H54 (cell line): Measurements from ENCODE around the gene ATP8A2.
"Not testable (repeated sequence)": the region's sequence is repeated elsewhere in the genome, so short reads cannot be mapped to it uniquely, and the experiment has no call there.

Experiments used
- DNase-seq: peaks from one replicate; pipeline ENCODE4 v3.0.0; 2011; ENCODE audit warnings: low spot score, mixed read lengths; ENCODE audit not compliant: insufficient read length
- FAIRE-seq: peaks from 3 replicates; lab custom pipeline; 2011; peaks lifted over from hg19 to GRCh38; lab: Jason Lieb, UNC
- POLR2A ChIP-seq: IDR thresholded peaks from 2 replicates; pipeline ENCODE4 v1.6.1; 2011; ENCODE audit warnings: low read depth, mild to moderate bottlenecking, low read length

ATP8A2 gene

DNA sequence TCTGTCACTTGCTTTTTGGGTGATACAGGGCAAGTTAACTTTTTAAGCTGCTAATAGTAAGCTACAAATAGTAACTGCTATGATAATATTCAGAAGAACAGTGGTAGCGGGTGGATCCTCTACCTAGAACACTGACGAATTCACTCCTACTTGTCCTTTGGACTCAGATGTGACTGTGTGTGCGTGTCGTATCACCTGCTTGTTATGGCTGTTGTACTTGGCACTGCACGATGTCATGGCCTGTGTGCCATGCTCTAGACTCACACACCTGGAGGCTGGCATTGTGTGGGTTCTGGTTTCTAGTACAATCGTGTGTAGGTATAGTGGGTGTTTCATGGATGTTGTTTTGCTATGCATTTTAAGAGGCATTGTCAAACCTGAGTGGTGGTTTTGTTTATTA, 130.8 kb downstream of the ATP8A2 start:
- FAIRE-seq = no peak
- no peak for DNase-seq
- no peak for TF ChIP-seq POLR2A

DNA sequence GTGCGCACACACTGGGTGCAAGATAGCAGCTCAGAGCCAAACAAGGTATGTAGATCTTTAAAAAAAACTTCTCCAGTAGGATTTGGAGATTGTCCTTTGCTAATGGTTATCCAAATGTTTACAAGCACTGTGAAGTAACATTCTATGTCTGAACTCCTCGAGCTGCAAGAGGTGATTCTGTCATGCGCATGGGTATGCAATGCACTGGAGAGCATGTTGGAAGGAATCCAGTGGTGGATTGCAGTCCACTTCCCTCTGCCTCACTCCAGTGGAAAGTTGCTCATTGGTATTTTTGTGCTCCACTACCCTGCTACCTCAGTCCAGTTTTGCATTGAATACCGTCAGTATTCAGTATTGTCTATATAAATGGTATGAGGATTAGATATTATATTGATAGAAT, 132.1 kb downstream of the ATP8A2 start:
- FAIRE-seq (no peak), DNase-seq (no peak)
- no peak for TF ChIP-seq POLR2A

DNA sequence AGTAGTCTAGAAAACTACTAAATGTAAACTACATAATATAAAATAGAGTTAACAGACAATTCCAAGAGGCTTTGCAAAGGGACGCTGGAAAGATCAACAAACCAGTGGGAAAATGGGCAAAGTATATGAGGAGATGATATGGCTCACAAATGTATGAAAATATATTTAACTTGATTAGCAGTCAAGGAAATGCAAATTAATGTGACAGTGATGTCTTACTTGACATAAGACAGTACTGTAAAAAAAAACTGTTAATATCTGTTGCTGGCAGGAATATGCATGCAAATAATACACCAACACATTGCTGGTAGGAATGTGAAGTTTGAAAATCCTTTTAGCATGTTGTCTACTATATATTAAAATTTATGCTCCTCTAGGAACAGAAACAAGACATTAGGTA, 136.1 kb downstream of the ATP8A2 start:
- no peak for TF ChIP-seq POLR2A
- DNase-seq = no peak
- no peak for FAIRE-seq

DNA sequence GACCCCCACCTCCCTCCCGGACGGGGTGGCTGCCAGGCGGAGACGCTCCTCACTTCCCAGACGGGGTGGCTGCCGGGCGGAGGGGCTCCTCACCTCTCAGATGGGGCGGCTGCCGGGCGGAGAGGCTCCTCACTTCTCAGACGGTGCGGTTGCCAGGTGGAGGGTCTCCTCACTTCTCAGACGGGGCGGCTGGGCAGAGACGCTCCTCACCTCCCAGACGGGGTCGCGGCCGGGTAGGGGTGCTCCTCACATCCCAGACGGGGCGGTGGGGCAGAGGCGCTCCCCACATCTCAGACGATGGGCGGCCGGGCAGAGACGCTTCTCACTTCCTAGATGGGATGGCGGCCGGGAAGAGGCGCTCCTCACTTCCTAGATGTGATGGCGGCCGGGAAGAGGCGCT, 141.3 kb downstream of the ATP8A2 start:
- not testable (repeated sequence) for DNase-seq, FAIRE-seq

DNA sequence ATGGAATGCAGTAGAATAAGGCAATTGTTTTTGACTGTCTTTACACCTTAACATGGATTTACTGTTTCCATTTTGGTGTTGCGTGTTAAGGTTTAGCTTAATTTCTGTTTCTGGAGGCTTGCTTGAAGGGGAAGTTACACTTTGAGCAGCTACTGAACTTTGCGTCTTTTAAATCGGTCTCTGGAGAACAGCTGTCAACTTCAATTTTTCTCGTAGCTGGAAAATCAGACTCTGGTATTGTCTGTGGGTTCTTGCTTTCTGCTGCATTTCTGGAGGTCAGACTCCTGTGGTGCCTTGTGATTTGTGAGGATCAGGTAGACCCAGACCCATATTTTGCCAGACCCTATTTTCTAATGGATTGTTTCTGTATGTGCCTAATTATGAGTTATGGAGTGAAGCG, 146.7 kb downstream of the ATP8A2 start:
- DNase-seq (no peak), FAIRE-seq (no peak)
- TF ChIP-seq POLR2A = no peak

- DNase-seq = no peak
- no peak for TF ChIP-seq POLR2A
- FAIRE-seq = no peak
Measured at GRCh38 chr13:25525884-25526283, 154.1 kb downstream of the ATP8A2 start.

DNA sequence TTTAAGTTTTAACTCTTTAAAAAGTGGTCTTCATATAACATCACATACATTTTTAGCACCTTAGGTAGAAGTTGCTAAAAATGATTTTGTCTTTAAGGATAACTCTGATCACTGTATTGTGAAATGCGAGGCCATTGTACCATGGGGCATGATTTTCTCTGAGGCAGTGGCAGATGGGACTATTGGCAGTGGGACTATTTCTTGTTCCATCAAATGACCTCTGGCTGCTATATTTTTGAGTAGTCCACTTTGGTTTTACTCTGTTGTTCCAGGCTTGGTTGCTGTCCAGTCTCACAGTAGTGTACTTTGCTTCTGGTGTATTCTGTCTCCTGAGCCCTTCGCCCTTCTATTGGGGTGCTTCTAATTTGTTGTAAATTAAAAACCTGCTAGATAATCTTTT, 156.5 kb downstream of the ATP8A2 start:
- DNase-seq (no peak), FAIRE-seq (no peak)
- no peak for TF ChIP-seq POLR2A

GRCh38 chr13:25529425-25529824, 157.7 kb downstream of the ATP8A2 start:
- TF ChIP-seq POLR2A = no peak
- no peak for FAIRE-seq
- no peak for DNase-seq

DNA sequence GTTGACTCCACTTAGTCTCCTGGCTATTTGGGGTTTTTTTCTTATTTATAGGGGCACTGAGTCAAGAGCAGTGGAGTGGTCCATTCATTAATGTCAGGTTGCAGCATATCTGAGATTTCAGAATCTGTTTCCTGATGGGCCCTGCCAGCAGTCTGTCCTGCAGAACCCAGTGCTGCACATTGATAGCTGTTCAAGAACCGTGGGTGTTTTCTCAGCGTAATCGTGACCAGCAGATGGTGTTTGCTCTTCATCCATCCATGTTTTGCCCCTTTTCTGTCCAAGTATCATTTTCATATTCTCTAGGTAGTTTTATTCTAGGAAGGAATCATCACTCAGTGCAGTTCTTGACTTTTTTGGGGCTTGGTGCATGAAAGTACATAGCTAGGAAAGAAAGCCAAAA, 166.5 kb downstream of the ATP8A2 start:
- no peak for TF ChIP-seq POLR2A
- no peak for FAIRE-seq
- DNase-seq = no peak

DNA sequence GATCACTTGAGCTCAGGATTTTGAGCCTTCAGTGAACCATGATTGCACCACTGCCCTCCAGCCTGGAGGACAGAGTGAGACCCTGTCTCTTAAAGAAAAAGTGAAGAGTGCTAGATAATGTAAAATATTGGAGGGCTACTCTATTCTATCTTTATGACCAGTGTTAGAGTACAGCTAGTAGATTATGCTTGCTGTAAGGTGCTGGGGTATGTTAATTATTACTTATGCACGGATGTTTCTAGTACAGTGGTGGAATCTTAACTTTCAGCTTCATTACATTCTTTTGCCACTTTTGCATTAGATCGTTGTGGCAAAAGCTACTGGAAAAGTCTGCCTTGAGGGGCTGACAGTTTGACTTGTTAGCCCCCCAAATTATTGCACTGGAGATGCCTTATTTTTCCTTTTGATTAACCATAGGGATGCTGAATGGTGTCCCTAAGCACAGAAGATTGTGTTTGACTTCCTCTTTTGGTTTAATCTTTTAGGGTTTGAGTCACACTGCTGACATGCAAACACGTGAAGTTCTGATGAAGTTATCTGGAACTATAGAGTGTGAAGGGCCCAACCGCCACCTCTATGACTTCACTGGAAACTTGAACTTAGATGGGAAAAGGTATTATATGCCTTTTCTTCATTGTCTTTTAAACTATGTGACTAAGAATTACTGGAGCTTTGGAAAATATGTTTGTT, 169.8 kb downstream of the ATP8A2 start:
- TF ChIP-seq POLR2A = no peak
- FAIRE-seq = no peak

DNA sequence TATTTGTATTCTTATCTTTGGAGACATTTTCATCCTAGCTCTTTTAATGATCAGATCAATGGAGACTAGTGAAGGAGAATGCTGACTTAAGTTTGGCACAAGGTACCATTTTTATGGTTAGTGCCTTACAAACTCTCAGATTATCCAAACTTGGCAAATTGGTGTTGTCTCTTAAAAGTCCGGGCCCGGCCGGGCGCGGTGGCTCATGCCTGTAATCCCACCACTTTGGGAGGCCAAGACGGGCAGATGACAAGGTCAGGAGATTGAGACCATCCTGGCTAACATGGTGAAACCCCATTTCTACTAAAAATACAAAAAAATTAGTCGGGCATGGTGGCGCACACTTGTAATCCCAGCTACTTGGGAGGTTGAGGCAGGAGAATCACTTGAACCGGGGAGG, 177.2 kb downstream of the ATP8A2 start:
- DNase-seq, FAIRE-seq: not testable (repeated sequence)

More for the DNA sequence above, 169.8 kb downstream of the ATP8A2 start:
- no peak for DNase-seq

DNA sequence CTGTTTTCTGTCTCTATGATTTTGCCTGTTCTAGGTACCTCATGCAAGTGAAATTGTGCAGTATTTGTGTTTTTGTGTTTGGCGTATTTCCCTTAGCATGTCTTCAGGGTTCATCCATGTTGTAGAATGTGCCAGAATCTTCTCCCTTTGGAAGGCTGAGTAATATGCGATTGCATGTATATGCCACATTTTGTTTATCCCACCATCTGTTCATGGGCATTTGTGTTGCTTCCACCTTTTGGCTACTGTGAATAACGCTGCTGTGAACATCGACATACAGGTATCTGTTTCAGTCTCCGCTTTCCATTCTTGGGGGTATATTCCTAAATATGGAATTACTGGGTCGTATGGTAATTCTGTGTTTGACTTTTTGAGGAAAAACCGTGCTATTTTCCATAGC, 190.0 kb downstream of the ATP8A2 start:
- DNase-seq (no peak), FAIRE-seq (no peak)
- TF ChIP-seq POLR2A = no peak

DNA sequence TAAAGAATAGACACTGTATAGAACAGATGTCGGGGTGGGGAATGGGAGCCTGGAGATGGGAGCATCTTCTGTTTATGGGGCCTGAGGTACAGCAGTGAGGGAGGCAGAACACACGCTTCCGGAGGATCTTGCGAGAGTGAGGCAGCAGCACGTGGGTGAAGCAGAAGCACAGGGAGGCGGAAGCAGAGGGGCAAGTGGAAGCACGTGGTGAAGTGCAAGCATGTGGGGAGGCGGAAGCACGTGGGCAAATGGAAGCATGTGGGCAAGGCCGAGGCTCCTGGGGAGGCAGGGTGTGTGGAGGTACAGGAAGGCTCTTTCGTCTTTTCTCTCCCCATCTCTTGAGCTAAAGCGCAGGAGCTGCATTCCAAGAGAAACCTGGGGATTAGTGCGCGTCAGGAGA, 198.4 kb downstream of the ATP8A2 start:
- no peak for TF ChIP-seq POLR2A
- DNase-seq (no peak), FAIRE-seq (no peak)

DNA sequence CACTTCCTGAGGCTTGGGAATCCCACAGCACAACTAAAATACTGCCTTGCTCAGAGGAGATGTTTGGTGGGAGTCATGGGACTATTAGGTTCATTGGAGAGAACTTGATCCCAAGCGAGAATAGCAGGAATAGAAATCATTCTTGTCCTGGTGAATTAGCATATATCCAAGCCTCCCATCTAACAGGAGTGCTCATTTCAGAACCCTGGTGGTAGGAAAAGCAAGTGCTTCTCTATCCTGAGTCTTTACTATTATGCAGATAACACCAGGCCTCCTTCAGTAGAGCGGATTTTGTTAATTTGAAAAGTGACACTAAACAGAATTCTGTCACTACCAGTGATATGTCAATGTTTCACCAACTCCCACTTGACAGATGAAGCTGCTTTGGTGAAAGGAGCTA, 199.5 kb downstream of the ATP8A2 start:
- no peak for TF ChIP-seq POLR2A
- DNase-seq = no peak
- no peak for FAIRE-seq

- not testable (repeated sequence) for FAIRE-seq, DNase-seq
Measured at GRCh38 chr13:25572171-25572570, 200.4 kb downstream of the ATP8A2 start.
